HG02973 (cell line): ENCODE data around the gene NT5C3B.
"Not testable (repeated sequence)": the region's sequence is repeated elsewhere in the genome, so short reads cannot be mapped to it uniquely, and the experiment has no call there.

Source experiments
- ATAC-seq: cut with Tn5 transposase; IDR thresholded peaks from one replicate; pipeline ENCODE4 v1.9.1; 2021; ENCODE audit warnings: moderate library complexity; ENCODE audit not compliant: unreplicated experiment

NT5C3B gene

DNA sequence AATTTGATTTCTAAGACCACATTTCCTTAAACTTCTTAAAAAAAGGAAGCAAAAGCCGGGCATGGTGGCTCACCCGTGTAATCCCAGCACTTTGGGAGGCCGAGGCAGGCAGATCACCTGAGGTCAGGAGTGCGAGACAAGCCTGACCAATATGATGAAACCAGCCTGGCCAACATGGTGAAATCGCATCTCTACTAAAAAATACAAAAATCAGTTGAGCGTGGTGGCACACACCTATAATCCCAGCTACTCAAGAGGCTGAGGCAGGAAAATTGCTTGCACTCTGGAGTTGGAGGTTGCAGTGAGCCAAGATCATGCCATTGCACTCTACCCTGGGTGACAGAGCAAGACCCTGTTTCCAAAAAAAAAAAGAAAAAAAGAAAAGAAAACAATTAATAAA, 4.7 kb upstream of the NT5C3B start:
- ATAC-seq = not testable (repeated sequence)

DNA sequence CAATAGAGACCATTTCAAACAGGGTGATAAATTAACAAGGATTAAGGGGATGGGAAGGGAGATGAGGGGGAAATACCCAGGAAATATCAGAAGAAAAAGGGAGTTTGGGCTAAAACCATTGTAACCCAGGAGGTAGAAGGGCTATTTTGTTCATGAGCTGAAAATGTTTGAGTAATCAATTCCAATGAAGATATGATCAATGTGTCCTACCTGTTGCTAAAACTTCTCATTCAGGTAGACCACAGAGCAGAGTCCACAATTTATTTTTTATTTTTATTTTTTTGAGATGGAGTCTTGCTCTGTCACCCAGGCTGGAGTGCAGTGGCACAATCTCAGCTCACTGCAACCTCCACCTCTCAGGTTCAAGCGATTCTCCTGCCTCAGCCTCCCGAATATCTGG, 3.4 kb upstream of the NT5C3B start:
- ATAC-seq = not testable (repeated sequence)

DNA sequence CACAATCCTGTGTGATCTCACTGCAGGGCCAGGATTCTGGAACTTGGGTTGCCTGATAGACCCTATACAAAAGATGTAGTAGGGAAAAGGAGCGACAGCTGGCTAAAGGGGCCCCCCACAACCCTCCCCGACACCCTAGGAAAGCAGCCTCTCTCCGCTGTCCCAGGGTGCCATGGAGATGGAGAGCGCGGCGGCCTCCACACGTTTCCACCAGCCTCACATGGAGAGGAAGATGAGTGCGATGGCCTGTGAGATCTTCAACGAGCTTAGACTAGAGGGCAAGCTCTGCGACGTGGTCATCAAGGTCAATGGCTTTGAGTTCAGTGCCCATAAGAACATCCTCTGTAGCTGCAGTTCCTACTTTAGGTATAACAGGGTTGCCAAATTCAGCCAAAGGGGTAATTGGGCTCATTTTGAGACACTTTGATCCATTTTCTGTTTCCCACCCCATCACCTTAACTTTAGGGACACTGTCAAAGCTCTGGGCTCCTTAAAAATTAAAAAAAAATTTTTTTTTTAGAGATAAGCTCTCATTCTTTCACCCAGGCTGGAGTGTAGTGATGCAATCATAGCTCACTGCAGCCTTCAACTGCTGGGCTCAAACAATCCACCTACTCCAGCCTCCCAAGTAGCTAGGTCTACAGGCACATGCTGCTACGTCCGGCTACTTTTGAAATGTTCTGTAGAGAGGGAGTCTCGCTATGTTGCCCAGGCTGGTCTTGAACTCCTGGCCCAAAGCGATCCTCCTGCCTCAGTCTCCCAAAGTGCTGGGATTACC, 1.9 kb upstream of the NT5C3B start, which contains the start of gene KLHL10:
TSS of gene KLHL10 (plus strand) at position 65 of the 778 bp plus-strand sequence. CDS start at position 173, 108 bp downstream.
- no peak for ATAC-seq

- no peak for ATAC-seq
These were observed 641 bp upstream of the NT5C3B start for GRCh38 chr17:41836550-41837196.

DNA sequence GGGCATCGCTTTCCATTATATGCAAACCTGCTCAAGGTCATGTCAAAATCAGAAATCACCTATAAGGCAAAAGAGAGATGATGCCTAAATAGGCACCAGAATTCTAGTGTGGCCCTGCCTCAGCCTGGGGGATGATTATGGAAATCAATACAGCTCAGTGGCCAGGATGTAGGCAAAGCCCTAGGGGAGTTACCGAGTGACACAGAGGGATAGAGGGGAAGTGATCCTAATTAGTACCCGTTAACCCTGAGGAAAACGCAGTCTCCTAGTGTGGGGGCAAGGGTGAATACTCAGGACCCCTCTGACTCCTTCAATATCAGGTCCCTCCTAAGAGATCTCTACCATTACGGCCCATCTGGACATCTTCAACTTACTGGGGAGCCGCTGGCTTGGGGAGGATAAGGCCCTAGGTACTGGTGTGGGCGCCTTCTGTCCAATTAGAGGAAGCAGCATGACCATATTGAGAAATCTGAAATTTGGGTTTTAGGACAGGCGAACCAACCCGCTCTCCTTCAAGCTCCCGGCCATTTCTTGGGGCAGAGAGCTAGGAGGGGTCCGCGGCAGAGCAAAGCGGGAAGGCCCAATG, 725 bp downstream of the NT5C3B start:
- ATAC-seq = no peak

DNA sequence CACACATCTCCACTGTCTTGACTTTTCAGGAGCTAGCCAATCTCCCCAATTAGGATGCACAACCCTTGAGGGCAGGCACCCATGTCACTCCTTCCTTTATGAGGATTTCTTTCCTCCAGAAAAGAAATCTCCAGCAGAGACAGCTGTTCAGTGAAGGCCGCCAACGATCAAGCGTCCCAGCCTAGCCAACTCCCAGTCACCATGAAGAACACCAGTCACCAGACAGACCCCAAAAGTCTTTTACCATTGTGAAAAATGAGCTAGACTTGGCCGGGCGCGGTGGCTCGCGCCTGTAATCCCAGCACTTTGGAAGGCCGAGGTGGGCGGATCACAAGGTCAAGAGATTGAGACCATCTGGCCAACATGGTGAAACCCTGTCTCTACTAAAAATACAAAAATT, 6.1 kb downstream of the NT5C3B start:
- ATAC-seq = not testable (repeated sequence)

DNA sequence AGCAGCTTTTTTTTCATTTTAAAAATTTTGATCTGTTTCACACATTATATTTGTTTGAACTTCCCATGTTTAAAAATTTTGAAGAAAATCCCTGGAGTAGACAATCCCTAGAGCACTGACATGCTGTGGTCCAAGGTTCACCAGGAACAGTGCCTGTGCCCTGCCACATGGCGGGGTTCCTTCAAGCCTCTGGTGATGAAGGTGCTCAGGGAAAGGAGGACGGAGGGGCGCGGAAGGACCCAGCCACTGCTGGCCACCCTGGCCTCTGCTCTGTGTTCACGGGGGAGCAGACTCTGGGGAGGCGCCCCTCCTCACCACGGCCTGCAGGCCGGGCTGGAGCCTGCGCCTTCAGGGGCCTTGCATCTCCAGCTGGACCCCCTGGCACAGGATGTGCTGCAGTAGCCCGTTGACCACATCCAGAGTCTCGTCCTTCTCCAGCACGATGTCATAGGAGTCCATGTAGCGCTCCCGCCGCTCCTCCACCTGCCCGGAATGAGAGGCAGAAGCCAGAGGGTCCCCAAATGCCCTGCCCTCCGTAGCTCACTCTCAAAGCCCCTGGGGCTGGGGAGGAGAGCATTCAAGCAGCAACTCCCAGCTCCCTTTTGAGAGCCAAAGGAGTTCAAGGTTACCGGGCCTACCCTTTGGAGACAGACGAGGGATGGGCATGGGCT, 10.7 kb downstream of the NT5C3B start:
- no peak for ATAC-seq

DNA sequence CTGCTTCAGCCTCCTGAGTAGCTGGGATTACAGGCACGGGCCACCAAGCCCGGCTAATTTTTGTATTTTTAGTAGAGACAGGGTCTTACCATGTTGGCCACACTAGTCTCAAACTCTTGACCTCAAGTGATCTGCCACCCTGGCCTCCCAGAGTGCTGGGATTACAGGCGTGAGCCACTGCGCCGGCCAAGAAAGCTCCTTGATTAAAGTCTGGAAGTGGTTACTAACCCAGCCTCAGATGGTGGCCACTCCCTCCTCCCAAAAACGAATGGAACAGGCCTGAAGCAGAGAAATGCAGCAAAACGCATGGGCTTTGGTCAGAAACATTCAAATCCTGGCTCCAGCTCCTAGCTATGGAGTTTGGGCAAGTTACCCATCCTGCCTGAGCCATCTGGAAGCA, 11.9 kb downstream of the NT5C3B start:
- ATAC-seq = no peak

- ATAC-seq = no peak
These were observed 12.5 kb downstream of the NT5C3B start for GRCh38 chr17:41823580-41823979.

GRCh38 chr17:41823141-41823524, 12.9 kb downstream of the NT5C3B start:
- ATAC-seq = no peak

- ATAC-seq = no peak
These were observed 13.6 kb downstream of the NT5C3B start for GRCh38 chr17:41822216-41823140.

GRCh38 chr17:41821776-41822175, 14.3 kb downstream of the NT5C3B start:
- no peak for ATAC-seq

DNA sequence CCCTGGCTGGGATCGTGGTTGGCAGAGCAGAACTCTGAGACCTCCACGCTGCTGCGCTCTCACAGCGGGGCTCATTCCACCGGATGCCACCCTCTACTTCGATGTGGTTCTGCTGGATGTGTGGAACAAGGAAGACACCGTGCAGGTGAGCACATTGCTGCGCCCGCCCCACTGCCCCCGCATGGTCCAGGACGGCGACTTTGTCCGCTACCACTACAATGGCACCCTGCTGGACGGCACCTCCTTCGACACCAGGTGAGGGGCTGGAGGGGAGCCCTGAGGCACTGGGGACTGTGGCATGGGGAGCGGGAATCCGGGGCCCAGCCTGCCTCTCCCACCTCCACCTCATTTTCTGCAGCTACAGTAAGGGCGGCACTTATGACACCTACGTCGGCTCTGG, 18.0 kb downstream of the NT5C3B start:
- no peak for ATAC-seq

- ATAC-seq = no peak
These were observed 19.3 kb downstream of the NT5C3B start for GRCh38 chr17:41816637-41817320.

- ATAC-seq = no peak
These were observed 21.8 kb downstream of the NT5C3B start for GRCh38 chr17:41814195-41814594.

DNA sequence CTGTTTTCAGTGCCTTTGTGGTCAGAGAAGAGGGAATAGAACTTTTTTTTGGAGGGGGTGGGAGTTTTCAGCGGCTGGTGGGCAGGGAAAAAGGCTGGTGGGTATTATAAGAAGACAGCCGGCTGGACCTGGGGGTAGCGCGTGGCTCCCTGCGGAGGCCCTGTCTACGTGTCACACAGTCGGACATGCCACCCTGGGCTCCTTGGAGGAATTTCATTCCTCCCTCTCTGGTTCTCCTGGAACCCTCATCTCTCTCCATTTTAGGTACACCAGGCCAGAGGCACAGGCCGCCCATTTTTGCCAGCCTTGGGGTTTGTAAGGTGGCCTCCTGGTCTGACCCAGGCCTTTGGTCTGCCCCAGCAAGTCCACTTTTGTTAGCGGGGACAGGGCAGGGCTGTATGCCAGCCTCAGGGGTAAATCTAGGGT, 22.3 kb downstream of the NT5C3B start:
- ATAC-seq = no peak

- ATAC-seq = no peak
These were observed 22.8 kb downstream of the NT5C3B start for GRCh38 chr17:41813152-41813680.

DNA sequence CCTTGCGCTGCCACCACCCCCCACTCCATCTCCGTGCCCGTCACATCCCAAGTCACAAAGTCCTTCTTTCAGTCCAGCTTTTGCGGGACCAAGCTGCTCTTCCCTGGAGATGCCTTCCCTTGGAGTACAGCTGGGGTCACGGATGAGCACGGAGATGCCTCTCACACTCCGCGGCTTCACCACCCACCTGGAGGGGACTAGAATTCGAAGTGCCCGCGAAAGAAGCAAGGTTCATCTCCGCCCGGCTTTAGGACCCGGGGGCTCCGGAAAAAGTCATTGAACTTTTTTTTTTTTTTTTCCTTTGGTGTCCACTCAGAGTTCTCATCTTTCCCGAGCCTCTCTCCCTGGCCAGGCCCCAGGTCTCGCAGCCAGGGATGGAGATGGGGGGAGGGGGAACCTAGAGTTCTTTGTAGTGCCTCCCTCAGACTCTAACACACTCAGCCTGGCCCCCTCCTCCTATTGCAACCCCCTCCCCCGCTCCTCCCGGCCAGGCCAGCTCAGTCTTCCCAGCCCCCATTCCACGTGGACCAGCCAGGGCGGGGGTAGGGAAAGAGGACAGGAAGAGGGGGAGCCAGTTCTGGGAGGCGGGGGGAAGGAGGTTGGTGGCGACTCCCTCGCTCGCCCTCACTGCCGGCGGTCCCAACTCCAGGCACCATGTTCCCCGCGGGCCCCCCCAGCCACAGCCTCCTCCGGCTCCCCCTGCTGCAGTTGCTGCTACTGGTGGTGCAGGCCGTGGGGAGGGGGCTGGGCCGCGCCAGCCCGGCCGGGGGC, 23.5 kb downstream of the NT5C3B start, which contains the start of gene FKBP10:
TSS of gene FKBP10 (plus strand) at position 624 of the 771 bp plus-strand sequence. CDS start at position 655, 31 bp downstream.
- no peak for ATAC-seq
